ENCODE measurements around the gene L1TD1.
A peak's percentile ranks its signal among the peaks of the same experiment; 100 is the strongest.
"Not testable (repeated sequence)": the region's sequence is repeated elsewhere in the genome, so short reads cannot be mapped to it uniquely, and the experiment has no call there.

The L1TD1 gene, protein sequence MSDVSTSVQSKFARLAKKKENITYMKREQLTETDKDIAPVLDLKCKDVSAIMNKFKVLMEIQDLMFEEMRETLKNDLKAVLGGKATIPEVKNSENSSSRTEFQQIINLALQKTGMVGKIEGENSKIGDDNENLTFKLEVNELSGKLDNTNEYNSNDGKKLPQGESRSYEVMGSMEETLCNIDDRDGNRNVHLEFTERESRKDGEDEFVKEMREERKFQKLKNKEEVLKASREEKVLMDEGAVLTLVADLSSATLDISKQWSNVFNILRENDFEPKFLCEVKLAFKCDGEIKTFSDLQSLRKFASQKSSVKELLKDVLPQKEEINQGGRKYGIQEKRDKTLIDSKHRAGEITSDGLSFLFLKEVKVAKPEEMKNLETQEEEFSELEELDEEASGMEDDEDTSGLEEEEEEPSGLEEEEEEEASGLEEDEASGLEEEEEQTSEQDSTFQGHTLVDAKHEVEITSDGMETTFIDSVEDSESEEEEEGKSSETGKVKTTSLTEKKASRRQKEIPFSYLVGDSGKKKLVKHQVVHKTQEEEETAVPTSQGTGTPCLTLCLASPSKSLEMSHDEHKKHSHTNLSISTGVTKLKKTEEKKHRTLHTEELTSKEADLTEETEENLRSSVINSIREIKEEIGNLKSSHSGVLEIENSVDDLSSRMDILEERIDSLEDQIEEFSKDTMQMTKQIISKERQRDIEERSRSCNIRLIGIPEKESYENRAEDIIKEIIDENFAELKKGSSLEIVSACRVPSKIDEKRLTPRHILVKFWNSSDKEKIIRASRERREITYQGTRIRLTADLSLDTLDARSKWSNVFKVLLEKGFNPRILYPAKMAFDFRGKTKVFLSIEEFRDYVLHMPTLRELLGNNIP

GRCh38 chr1:62194651-62195544 is at the start of gene L1TD1:
TSS of gene L1TD1 (plus strand) at chr1:62194849. CDS start at chr1:62206629, 11,780 bp downstream.
- DNase-seq, result peak; percentile 35

- DNase-seq, result no peak
Observed at GRCh38 chr1:62159940-62160348, 34.7 kb upstream of the L1TD1 start.

- DNase-seq, result no peak
Observed at GRCh38 chr1:62161711-62162110, 32.9 kb upstream of the L1TD1 start.

- not testable (repeated sequence) for DNase-seq
Observed at GRCh38 chr1:62170380-62170779, 24.3 kb upstream of the L1TD1 start.

- peak; percentile 59 for DNase-seq
Observed at GRCh38 chr1:62175568-62176179, 19.0 kb upstream of the L1TD1 start.

DNA sequence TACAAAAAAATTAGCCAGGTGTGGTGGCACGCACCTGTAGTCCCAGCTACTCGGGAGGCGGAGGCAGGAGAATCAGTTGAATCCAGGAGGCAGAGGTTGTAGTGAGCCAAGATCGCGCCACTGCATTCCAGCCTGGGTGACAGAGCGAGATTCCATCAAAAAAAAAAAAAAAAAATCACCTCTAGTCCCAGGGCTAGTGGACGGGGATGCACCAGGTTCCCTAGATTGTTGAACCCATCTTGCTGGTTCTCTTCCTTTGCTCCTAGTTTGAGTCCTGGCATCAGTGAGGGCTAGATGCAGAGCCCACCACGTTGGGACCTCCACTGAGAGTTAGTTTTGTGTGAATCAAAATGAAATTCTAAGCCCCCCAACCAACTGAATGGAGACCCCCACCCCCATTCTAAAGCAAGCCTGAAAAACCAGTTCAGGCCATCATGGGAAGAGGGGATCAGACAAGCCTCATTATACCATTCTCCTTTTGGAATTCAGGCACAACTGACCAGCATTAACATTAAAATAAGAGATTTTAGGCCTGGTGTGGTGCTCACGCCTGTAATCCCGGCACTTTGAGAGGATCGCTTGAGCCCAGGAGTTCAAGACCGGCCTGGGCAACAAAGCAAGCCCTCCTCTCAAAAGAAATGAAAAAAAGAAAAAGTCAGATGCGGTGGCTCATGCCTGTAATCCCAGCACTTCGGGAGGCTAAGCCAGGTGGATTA is 17.9 kb upstream of the L1TD1 start:
- DNase-seq, result no peak

DNA sequence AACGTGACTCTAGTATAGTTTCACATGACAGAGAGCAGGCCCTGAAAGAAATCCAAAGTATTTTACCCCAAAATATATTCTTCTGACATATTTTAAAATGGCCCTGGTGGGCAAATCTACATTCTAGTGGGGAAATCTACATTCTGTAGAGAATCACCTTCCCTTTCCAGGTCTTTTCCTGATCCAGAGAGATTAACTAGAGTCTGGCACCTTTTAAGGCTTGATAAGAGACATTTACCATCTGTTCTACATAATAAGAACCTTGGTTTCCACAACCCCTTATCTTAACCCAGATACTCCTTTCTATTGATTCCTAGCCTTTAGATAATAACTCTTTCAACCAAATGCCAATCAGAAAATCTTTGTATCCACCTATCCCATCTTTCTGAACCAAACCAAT is 17.0 kb upstream of the L1TD1 start:
- DNase-seq, result no peak

GRCh38 chr1:62178372-62178771 is 16.3 kb upstream of the L1TD1 start:
- DNase-seq, result no peak

- DNase-seq, result not testable (repeated sequence)
Observed at GRCh38 chr1:62180054-62180453, 14.6 kb upstream of the L1TD1 start.

- DNase-seq, result no peak
Observed at GRCh38 chr1:62180639-62181038, 14.0 kb upstream of the L1TD1 start.

- no peak for DNase-seq
Observed at GRCh38 chr1:62181532-62181931, 13.1 kb upstream of the L1TD1 start.

GRCh38 chr1:62182157-62182556 is 12.5 kb upstream of the L1TD1 start:
- not testable (repeated sequence) for DNase-seq

- not testable (repeated sequence) for DNase-seq
Observed at GRCh38 chr1:62183164-62184020, 11.3 kb upstream of the L1TD1 start.

DNA sequence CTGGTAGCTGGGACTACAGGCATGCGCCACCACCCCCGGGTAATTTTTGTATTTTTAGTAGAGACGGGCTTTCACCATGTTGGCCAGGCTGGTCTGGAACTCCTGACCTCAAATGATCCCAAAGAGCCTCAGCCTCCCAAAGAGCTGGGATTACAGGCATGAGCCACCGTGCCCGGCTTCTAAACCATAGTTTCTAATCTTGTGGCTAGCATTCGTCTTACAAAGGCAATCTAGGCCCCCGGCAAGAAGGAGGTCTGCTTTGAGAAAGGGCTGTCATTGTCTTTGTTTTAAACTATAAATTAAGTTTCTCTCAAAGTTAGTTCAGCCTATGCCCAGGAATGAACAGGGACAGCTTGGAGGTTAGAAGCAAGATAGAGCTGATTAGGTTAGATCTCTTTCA is 10.3 kb upstream of the L1TD1 start:
- no peak for DNase-seq

DNA sequence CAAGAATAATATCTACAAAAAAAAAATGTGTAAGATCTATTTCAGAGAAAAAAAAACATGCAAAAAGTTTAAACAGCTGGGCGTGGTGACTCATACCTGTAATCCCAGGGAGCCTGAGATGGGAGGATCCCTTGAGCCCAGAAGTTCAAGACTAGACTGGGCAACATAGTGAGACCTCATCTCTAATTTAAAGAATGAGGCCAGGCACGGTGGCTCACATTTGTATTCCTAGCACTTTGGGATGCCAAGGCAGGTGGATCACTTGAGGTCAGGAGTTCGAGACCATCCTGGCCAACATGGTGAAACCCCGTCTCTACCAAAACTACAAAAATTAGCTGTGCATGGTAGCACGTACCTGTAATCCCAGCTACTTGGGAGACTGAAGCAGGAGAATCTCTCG is 9.4 kb upstream of the L1TD1 start:
- DNase-seq, result not testable (repeated sequence)

- no peak for DNase-seq
Observed at GRCh38 chr1:62185677-62186076, 9.0 kb upstream of the L1TD1 start.

- no peak for DNase-seq
Observed at GRCh38 chr1:62187548-62187947, 7.1 kb upstream of the L1TD1 start.

- no peak for DNase-seq
Observed at GRCh38 chr1:62188111-62188510, 6.5 kb upstream of the L1TD1 start.

DNA sequence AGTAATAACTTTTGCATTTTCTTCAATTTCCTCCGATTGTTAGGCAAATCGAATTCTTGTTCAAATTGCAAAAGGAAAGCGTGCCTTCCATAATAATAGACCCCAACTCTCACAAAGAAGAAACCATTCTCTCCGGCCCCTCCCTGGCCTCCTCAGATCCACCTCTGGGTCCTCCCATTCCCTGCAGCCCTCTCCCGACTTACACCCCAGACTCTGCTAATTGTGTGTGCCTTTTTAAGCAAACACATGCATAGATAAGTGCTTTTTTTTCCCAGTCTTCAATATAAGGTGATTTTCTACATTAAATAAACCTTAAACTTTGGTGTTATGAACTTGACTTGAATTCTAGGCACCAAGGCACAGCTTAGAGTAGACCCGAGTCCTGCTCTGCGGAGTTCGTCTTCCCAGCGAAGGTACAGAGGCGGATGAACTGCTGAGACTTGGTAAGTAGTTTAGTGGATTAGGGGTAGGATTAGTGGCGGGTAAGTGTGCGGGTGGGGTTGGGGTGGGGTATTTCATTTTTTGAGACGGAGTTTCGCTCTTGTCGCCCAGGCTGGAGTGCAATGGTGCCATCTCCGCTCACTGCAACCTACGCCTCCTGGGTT is 1.5 kb downstream of the L1TD1 start:
- DNase-seq, result no peak

Measured in femur (tissue), 1 donor.